ENCODE results near the gene PIR. TPM values are rescaled to one million over a fixed set of nuclear protein-coding genes. Genes with fewer than 3 reads are reported as not detected.

The PIR gene
- total RNA-seq, 1 donor from 2014 or later, result 15.7 TPM

DNA sequence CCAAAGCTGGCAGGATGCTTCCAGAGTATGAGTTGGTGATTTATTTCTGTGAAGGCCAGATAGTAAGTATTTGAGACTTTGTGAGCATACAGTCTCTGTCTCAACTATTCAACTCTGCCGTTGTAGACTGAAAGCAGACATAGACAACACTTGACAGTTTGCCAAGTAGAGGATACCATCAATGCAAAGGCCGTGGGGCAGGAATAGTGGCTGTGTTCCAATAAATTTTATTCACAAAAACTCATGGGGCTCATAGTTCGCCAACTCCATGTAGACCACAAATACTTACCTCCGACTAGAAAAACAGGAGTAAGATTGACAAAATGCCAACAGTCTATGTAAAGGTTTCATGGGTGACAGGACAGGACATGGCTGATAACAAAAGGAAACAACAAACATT lies 3.7 kb upstream of the PIR start:
- DNase-seq (ENCODE audit: low spot score), result no peak
- intact Hi-C loops (cut with DNase I), result loop anchor here (10.0 kb wide), 1 partner anchor 148 kb away; no protein-coding TSS in a partner anchor

DNA sequence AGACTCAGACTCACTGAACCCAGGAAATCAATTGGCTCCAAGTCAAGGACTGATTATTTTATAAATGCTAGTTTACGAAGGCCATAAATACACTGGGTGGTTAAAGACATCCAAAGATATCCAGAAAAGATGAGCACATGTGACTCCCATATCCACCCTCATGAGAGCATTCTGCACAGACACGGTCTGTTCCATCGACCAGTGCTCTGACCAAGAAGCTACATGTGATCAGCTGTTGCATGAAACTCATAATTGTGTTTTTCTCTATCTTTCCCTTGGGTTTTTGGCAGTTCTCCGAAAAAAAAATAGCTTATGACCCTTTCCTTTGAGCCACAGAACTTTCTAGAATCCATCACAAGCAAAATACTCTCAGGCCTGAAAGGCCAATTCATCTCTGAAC lies 2.7 kb upstream of the PIR start:
- intact Hi-C loops (cut with DNase I), result loop anchor here (10.0 kb wide), 1 partner anchor 149 kb away; no protein-coding TSS in a partner anchor
- DNase-seq (ENCODE audit: low spot score), result no peak

DNA sequence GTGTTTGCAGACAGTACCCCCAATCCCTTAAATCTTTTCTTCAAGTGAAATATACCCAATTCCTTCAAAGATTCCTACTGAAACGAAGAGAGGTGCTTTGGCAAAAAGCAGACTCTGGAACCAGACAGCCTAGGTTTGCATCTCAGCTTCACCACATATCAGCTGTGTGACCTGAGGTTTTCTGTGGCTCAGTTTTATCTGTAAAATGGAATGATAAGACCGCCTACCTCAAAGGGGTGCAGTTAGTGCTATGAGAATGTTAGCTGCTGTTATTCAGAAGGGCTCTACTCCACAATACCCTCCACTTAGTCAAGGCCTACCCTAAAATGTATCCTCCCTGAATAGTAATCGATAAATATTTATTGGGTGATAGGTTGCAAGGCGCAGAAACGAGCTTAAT lies 664 bp downstream of the PIR start:
- DNase-seq (ENCODE audit: low spot score), result no peak
- intact Hi-C loops (cut with DNase I), result loop anchor here (10.0 kb wide), 1 partner anchor 152 kb away; no protein-coding TSS in a partner anchor

DNA sequence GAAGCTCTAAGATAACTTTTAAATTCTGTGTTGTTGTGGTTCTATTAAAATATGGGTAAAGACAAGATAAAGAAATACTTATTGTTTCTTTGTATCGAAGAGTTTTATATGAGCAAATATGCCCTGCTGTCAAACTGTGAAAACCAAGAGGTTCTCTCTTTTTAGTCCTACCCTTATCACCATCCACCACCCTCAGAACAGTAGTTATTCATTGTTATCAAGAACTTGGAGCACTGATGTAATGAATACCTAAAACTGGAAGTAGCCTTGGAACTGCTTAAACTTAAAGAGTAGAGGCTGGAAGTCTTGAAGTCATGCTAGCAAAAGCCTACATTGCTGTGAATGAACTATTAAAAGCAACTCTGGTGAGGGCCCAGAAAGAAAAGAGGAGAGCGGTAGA lies 9.2 kb downstream of the PIR start:
- intact Hi-C loops (cut with DNase I), result no loop called here
- no peak for DNase-seq (ENCODE audit: low spot score)

DNA sequence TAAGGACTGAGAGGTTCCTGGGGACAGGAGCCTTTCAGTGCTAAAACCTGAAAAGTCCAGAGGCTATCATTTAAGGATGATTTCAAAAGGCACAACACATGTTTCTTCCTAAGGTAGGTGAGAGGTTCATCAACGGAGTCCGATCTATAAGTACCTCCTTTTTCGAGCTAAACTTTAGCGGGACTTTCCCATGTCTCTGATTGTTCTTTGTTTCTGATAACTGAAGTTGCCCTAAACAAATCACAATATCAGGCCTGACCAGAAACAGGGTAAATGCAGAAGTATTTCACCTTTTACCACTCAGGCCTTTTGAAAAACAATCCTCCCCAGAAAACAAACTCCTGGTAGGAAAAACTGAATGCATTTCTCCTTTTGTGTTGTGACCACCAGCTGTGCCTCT lies 17.6 kb downstream of the PIR start:
- intact Hi-C loops (cut with DNase I), result no loop called here
- no peak for DNase-seq (ENCODE audit: low spot score)

DNA sequence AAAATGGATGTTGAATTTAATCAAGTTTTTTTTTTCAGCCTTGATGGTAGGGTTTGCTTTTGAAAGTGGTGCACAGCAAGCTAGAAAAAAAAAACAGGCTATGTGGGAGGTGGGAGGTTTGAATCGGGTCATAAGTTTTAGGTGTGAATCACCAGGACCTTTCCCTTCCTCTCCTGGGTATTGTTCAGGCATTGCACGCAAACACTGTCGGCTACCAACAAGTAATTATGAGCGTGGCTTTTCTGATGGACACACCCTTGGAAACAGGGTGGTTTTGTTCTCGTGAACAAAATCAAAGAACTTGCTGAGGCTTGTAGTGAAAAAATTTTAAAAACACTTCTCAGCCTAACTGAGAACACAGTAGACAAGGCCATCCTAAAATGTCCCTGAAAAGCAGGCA lies 18.1 kb downstream of the PIR start:
- intact Hi-C loops (cut with DNase I), result no loop called here
- no peak for DNase-seq (ENCODE audit: low spot score)

DNA sequence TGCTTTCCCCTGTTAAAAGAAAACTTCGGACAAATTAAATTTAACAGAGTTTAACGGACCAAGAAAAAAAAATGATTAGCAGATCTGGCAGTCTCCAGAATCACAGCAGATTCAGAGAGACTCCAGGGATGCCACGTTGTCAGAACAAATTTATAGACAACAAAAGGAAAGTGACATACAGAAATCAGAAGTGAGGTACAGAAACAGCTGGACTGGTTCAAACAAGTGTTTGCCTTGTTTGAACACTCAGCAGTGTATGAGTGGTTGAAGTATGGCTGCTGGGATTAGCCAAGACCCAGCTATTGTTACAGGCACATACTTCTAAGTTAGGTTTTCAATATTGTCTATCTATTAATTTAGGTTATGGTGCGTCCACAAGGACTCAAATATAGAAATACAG lies 19.1 kb downstream of the PIR start:
- DNase-seq (ENCODE audit: low spot score), result no peak
- intact Hi-C loops (cut with DNase I), result no loop called here

DNA sequence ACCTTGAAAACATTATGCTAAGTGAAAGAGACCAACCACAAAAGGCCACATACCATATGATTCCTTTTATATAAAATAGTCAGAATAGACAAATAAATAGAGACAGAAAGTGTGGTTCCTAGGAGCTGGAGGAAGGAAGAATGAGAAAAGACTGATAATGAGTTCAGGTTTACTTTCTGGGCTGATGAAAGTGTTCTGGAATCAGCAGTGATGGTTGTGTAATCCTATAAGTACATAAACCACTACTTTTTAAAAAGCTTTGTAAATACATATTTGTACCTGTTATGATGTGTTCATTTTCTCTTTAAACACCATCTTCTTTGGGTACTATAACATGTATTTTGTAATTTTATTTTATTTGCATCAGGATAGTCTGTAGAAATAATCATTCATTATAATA lies 20.6 kb downstream of the PIR start:
- DNase-seq (ENCODE audit: low spot score), result no peak
- intact Hi-C loops (cut with DNase I), result no loop called here

DNA sequence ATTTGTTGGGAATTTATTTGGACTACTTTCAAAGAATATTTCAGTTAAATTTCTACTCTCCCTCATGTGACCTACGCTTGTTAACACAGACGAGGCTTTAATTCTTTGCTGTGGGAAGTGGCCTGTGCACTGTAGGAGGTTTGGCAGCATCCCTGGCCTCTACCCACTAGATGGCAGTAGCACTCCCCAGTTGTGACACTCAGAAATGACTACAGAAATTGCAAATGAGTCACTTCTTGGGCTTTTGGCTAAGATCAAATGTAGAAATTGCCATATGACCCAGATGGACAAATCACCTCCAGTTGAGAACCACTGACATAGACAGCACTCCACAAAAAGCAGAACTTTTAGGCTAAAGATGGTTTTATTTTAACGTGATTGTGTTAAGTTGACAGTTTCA lies 22.1 kb downstream of the PIR start:
- DNase-seq (ENCODE audit: low spot score), result peak; percentile 76
- intact Hi-C loops (cut with DNase I), result no loop called here

DNA sequence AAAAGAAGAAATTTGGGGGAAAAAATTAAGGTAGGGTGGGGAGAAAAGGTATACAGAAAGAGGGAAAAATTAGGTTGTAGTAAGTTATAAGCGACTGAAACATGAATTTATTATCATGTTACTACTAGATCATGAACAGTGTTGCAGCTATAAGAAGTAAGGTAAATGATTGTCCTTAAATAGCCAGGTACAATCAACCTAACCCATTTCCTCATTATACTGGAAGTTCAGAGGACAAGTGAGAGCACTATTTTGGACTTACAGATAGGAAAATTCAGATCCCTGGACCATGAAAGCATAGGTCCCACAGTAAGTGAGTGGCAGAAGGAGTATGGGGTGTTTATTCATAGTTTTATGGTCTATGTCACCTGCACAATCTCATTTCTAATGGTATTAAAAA lies 23.5 kb downstream of the PIR start:
- DNase-seq (ENCODE audit: low spot score), result no peak
- intact Hi-C loops (cut with DNase I), result loop anchor here (2.0 to 5.0 kb wide), 2 partner anchors 119 to 172 kb away; no protein-coding TSS in a partner anchor

DNA sequence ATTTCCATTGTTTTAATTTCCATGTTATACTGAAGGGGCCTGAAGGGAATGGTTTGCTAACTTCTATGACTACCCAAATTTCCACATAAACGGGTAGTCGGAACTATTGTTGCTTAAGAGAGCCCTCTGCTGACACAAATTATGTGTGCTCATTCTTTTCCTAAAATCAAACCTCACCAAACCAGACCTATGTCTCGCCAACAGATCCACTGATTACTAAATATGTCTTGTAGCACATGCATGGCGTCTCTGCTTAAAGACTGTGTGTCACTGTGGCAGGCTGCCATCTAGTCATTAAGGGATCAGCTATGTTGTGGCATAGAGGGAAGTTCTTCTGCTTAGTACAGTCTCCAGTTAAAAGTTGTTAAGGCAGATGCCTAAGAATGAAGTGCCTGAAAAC lies 25.1 kb downstream of the PIR start:
- no peak for DNase-seq (ENCODE audit: low spot score)
- intact Hi-C loops (cut with DNase I), result loop anchor here (2.0 to 5.0 kb wide), 2 partner anchors 117 to 171 kb away; no protein-coding TSS in a partner anchor

DNA sequence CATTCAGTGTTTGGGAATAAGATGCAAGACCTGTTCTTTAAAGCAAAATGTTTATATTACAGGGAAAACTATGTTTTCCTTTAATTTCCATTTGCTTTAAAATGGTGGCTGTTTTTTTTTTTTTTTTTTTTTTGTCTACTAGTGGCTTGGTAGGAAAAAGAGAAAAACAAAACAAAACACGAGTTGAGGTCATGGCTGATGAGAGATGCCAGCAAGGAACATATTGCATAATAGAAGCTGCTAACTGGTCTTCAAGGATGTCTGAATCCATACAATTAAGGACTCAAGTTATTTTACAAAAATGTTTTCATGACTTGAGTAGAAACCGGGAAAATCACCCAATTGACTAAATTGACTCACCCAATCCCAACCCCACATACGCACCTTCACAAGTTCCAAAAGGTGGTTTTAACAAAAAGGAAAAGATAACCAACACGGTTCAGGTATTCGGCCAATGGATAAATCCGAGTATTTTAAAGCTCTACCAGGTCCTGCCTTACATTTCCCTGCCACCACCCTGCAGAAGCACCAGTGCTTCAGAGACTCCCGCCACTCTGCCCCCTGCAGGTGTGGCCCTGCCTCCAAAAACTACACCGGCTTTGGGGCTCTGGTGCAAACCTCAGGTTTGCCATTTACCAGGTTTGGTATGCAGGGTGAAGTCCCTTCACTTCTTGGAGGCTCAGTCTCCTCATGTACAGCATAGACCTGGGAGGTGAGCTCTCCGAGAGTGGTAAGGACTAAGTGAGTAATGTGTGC lies 27.1 kb downstream of the PIR start:
- DNase-seq (ENCODE audit: low spot score), result no peak
- intact Hi-C loops (cut with DNase I), result loop anchor here (5.0 kb wide), 1 partner anchor 169 kb away; no protein-coding TSS in a partner anchor

DNA sequence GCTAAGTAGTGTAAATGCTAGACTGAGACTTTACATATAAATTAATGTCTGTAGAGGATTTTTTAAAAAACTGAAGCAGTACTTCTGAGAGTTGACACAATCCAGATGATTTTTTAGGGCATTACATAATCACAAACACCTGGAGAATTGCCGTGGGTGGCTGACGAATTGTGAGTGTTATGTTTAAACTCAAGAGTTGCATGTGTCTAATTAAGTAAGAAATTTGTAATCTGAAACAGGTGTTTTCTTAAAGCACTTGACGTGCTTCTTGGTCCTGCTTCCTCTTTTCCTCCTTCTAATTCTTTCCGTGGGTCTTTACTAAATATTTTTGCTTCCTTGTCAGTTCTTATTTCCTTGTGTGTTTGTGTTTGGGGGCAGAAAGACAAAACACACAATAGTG lies 27.8 kb downstream of the PIR start:
- no peak for DNase-seq (ENCODE audit: low spot score)
- intact Hi-C loops (cut with DNase I), result loop anchor here (5.0 kb wide), 1 partner anchor 168 kb away; no protein-coding TSS in a partner anchor

DNA sequence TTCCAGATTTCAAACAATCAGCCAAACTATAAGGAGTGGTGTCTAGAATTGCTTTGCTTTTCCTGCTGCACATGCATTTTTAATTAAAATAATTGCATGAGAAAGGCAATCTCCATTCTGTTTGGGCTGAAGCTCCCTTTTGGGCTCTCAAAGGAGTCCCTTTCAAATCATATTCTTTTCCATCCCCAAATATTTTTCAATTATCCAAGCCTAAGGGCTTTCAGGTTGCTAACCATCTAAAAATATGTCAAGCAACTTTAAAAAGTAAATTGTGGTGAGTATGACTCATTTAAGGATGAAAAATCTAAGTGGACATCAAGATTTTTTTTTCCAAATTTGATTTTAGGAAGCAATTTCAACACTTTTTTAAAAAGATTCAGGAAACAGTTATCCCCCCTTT lies 28.4 kb downstream of the PIR start:
- intact Hi-C loops (cut with DNase I), result loop anchor here (5.0 kb wide), 1 partner anchor 167 kb away; no protein-coding TSS in a partner anchor
- DNase-seq (ENCODE audit: low spot score), result no peak

DNA sequence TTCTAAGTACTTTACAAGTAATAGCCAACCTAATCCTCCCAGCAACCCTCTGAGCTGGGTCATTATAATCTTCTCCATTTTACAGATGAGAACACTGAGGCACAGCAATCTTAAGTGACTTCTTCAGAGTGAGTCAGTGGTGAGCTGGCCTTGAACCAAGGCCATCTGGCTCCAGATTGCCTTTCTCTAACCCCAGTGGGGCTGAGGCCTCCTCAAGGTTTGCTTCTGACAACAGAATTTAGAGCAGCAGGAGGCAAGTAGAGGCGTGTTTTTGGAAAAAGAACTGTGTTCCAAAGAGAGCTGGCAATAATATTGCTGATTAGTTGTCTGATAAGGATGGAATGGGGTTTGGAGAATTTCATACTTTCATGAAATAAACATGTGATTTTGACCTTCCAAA lies 41.2 kb downstream of the PIR start:
- intact Hi-C loops (cut with DNase I), result no loop called here
- no peak for DNase-seq (ENCODE audit: low spot score)

DNA sequence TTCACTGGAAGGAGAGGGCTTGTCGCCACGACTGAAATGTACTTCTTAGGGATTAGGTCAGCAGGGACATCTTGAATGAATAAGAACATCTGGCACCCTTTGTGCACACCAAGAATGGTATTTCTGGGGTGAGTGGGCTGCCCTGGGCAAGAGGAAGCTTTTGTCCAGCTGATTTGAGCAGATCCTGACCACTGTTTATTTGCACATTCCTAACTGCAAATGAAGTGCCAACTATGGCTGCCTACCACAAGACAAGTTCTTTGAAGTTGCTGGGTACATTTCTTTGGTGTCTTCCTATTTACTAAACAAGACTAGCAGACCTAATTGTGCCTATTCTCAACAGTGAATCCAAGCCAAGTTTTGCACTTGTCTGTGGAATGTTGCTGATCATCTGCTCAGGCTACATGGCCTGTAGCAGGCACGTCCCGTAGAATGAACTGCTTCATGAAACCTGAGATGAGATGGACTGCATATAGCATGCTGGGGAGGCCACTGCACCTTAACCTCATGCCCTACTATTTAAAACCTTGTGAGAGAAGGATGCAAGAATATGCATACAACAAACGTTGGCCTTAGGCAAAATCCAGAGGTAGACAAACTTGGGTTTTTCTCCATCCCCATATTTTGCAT lies 45.0 kb downstream of the PIR start:
- intact Hi-C loops (cut with DNase I), result no loop called here
- no peak for DNase-seq (ENCODE audit: low spot score)

DNA sequence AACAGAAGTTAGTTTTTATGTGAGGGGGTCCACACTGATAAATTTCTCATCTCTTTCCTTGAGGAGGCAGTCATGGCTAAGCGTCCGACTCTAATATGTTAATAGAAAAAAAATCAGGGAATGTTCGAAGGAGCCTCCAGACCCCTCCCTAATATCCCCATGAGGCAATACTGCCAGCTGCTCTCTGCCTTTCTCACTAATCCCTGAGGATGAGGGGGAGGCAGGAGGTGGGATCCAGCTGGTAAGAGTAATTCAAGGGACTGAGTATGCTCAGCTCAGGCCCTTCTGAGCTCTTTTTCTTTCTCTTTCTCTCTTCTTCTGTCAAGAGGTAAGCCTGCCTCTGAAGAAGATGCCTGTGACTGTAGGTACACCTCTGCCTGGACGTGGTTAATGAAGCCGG lies 51.7 kb downstream of the PIR start:
- intact Hi-C loops (cut with DNase I), result no loop called here
- DNase-seq (ENCODE audit: low spot score), result no peak

DNA sequence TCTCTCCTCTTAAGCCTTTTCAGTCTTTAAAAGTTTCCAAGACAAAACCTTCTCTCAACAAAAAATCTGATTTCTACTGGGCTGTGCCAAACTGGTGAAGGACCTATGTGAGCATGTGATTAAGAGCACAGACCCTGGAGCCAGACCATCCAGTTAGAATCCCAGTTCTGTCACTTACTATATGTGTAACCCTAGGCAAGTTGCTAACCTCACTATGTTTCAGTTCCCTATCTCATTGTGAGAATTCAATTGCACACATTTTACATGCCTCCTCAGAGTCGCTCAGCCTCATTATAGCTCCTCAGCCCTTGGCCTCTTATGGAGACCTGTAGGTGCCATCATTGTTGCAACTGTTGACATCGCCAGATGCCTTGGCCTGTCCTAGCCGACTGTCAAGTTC lies 54.8 kb downstream of the PIR start:
- DNase-seq (ENCODE audit: low spot score), result no peak
- intact Hi-C loops (cut with DNase I), result no loop called here

DNA sequence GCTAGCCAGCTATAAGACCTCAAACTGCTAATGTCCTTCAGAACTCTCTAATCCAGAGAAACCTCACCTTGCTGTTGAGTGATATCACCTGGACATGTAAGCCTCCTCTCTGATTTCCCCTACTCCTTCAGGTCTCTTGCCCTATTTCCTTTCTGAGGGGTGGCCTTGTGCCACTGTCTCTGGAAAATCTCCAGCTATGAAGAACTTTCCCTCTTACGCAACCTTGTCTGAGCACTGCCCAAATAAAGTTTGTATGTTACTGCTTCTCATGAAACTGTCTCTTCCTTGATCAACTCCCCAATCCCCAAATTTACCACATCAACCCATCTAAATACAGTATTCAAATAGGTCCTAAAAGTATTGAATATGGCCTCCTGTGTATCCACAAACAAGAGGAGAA lies 55.4 kb downstream of the PIR start:
- intact Hi-C loops (cut with DNase I), result no loop called here
- DNase-seq (ENCODE audit: low spot score), result no peak

DNA sequence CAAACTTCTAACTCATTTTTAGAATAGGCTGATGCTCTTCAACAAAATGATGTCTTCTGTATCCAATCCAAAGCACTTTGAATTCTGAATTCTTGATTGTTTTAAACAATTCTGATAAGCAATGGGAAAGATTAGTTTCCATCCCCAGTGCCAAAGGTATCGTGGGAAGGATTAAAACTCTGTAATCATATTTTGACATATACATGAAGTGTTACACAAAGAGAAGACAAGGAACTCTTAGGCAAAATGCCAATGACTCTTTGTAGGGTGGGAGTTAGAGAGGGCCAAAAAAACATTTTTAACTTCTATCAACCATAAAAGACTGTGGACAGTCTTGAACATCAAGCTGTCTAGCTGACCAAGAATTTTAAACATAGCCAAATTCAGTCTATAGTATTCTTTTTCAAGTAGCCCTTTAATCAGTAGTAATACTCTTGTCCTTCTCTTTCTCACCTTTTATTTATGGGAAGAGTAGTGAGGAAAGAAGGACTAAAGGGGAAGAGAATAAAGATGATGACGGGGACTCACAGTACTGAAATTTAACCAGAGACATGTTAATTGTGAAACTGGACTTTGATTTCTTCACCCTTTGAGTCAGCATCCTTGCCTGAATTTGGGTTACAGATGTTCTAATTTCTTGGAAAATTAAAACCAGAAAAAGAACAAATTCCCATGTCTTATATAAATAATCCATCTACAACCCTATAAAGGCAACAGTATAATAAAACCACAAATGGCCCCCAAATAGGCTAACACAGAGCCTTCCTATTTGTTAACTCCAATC lies 57.1 kb downstream of the PIR start:
- intact Hi-C loops (cut with DNase I), result no loop called here
- no peak for DNase-seq (ENCODE audit: low spot score)
